ENCODE data around the gene SATB2. TPM values are rescaled to one million over a fixed set of nuclear protein-coding genes. Genes with fewer than 3 reads are reported as not detected.

The SATB2 gene
- total and polyA plus RNA-seq, 2 experiments from 2014 or later: 3.0 to 9.9 TPM

DNA sequence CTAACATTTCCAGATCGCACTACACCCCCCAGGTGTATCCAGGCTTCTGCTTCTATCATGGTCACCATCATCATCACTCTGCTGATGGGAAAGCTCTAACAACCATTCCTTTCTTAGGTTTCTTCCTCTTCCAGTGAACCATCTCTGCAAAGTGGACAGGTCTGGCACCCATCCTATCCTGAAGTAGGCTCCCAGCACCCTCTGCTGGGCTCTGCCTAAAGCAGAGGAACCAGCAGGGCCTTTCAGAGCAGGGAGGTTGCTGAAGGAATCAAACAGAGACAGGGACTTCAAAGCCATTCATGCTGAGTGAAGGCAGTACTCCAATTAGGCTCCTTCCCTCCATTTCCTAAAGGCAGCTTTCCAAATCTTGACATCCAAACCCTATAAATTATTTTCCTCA, 27.2 kb upstream of the SATB2 start:
- in situ Hi-C loops (cut with MboI): loop anchor here (10.0 to 25.0 kb wide), 2 partner anchors 823 to 1170 kb away; no protein-coding TSS in a partner anchor
- Histone ChIP-seq H3K9me2 (ENCODE audit: insufficient read depth) (no peaks in the 10 kb centered on the region), H4K20me1 (ENCODE audit: insufficient read depth) (no peaks in the 10 kb centered on the region), H3K9me3 (ENCODE audit: low read depth) (no peaks in the 10 kb centered on the region), H3K36me3 (ENCODE audit: low read depth) (no peaks in the 10 kb centered on the region), H3K27me3 (replicated peaks; ENCODE audit: insufficient read depth) (no peaks in the 10 kb centered on the region; the same call in 1 of the 2 replicates), H3K9ac (no peak overlapping the region), H3K4me1 (ENCODE audit: insufficient read depth) (no peaks in the 10 kb centered on the region), H3K4me3 (no peak overlapping the region), H3K79me2 (ENCODE audit: insufficient read depth) (no peaks in the 10 kb centered on the region), H3F3A (ENCODE audit: insufficient read depth) (no peaks in the 10 kb centered on the region), H3K4me2 (ENCODE audit: unreplicated experiment) (no peak overlapping the region), H3K27ac (no peak overlapping the region), H2AFZ (no peak overlapping the region)
- peak; percentile 40 for DNase-seq
- 90 to 96% methylated on average over 1 of the region's 1 CpG for WGBS, 2 experiments (ENCODE audit: low coverage in 1 of 2, low lambda C conversion rate in 2 of 2, missing lambda C conversion rate in 2 of 2)
- no peak for TF ChIP-seq EZH2phosphoT487 (IDR thresholded peaks at IDR 0.05; ENCODE audit: insufficient read depth, low read depth)
- no peak for TF ChIP-seq EZH2 (IDR thresholded peaks at IDR 0.05; ENCODE audit: insufficient read depth, poor library complexity, severe bottlenecking)

DNA sequence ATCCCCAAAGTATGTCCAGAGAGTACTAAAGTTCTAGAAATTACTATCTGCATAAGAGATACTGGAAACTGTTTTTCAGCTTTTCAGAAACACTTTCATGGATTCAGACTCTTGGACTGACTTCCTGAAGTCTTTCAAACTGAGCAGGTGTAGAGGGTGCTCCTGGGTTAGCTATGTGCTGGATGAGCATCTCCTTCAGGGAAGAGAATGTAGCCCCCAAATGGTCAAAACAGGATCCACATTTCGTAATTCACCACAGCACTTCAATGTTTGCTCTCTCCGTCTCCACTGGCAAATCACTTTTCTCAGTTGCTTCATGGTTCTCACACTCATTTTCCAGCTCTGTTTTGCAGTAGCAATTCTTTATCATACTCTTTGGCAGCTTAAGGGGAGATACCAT, 23.2 kb upstream of the SATB2 start:
- Histone ChIP-seq H3K9ac (no peak overlapping the region), H4K20me1 (ENCODE audit: insufficient read depth) (no peaks in the 10 kb centered on the region), H3K4me2 (ENCODE audit: unreplicated experiment) (no peak overlapping the region), H3K36me3 (ENCODE audit: low read depth) (no peaks in the 10 kb centered on the region), H3K27ac (no peak overlapping the region), H3K79me2 (ENCODE audit: insufficient read depth) (no peaks in the 10 kb centered on the region), H2AFZ (no peak overlapping the region), H3K4me1 (ENCODE audit: insufficient read depth) (no peaks in the 10 kb centered on the region), H3K9me2 (ENCODE audit: insufficient read depth) (no peaks in the 10 kb centered on the region), H3F3A (ENCODE audit: insufficient read depth) (no peaks in the 10 kb centered on the region), H3K4me3 (no peak overlapping the region), H3K27me3 (replicated peaks; ENCODE audit: insufficient read depth) (no peaks in the 10 kb centered on the region), H3K9me3 (ENCODE audit: low read depth) (no peaks in the 10 kb centered on the region)
- WGBS, 2 experiments (ENCODE audit: low coverage in 1 of 2, low lambda C conversion rate in 2 of 2, missing lambda C conversion rate in 2 of 2): 83 to 94% methylated on average over 2 of the region's 2 CpGs
- DNase-seq: no peak
- TF ChIP-seq EZH2 (IDR thresholded peaks at IDR 0.05; ENCODE audit: insufficient read depth, poor library complexity, severe bottlenecking): no peak
- TF ChIP-seq EZH2phosphoT487 (IDR thresholded peaks at IDR 0.05; ENCODE audit: insufficient read depth, low read depth): no peak
- in situ Hi-C loops (cut with MboI): loop anchor here (10.0 to 25.0 kb wide), 2 partner anchors 819 to 1166 kb away; no protein-coding TSS in a partner anchor

DNA sequence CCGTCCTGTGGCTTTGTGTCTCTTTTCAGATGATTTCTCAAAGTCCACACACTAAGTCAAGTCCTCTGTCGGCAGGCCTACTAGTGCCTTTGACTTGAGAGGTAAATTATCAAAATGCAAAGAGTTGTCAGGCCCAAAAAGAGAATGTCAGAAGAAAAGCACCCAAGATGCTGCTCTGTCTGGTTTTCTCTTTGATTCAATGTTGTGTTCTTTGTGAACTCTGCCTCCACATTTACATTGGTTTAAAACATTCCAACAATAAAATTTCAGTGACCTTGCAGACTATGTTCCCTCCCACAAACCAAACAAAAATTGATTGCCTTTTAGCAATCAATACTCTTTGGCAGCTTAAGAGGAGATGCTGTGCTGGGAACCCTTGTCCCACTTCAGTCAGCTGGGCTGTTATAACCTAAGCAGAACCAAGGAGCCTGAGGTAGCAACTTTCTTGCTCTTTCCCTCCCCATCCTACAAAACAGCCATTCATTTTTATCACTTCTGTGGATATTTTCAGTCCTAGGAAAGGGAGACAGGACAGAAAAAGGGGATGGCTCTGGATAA, 19.6 kb upstream of the SATB2 start:
- no peaks in the 10 kb centered on the region for H3K4me1 ChIP-seq (ENCODE audit: insufficient read depth)
- H3K27me3 ChIP-seq (replicated peaks; ENCODE audit: insufficient read depth): peaks cover 9% of the 10 kb centered on the region; the same call in 1 of the 2 replicates
- TF ChIP-seq EZH2 (IDR thresholded peaks at IDR 0.05; ENCODE audit: insufficient read depth, poor library complexity, severe bottlenecking) (no peak), EZH2phosphoT487 (IDR thresholded peaks at IDR 0.05; ENCODE audit: insufficient read depth, low read depth) (no peak)
- H3K9ac ChIP-seq: no peak overlapping the region
- H3K27ac ChIP-seq: no peak overlapping the region
- H3K4me3 ChIP-seq: no peak overlapping the region
- no peaks in the 10 kb centered on the region for H4K20me1 ChIP-seq (ENCODE audit: insufficient read depth)
- no peaks in the 10 kb centered on the region for H3K36me3 ChIP-seq (ENCODE audit: low read depth)
- WGBS, 2 experiments (ENCODE audit: low coverage in 1 of 2, low lambda C conversion rate in 2 of 2, missing lambda C conversion rate in 2 of 2): 83 to 89% methylated on average over 2 of the region's 2 CpGs
- no peaks in the 10 kb centered on the region for H3K79me2 ChIP-seq (ENCODE audit: insufficient read depth)
- H3K4me2 ChIP-seq (ENCODE audit: unreplicated experiment): no peak overlapping the region
- no peaks in the 10 kb centered on the region for H3F3A ChIP-seq (ENCODE audit: insufficient read depth)
- H3K9me2 ChIP-seq (ENCODE audit: insufficient read depth): no peaks in the 10 kb centered on the region
- no peak overlapping the region for H2AFZ ChIP-seq
- no peaks in the 10 kb centered on the region for H3K9me3 ChIP-seq (ENCODE audit: low read depth)
- DNase-seq: no peak
- in situ Hi-C loops (cut with MboI): loop anchor here (25.0 kb wide), 1 partner anchor 815 kb away; no protein-coding TSS in a partner anchor

DNA sequence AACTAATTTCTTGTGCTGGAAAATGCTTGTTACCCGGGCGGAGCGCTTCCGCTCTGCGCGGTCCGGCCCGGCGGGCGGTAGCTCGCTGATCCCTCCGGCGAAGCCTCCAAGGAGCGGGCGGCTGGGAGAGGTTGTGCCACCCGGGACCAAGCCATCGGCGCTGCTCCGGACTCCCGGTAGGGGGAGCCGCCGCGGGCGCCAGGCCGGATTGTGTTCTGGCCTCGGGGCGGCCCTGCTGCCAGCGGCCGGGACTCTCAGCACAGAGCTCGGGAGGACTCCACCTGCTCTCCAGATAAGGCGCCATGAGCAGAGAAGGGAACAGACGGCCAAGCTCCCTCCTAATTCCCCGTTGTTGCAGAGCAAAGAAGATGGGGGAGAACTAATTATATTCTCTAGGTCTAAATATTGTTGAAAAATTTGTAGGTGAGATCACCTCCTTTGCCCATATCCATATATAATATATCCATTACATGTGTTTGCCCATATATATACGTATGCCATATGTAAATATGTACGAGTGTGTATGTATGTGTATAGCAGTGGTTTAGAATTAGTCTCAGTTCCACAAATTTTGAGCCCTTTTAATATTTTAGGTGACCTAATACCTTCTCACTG, 13.8 kb upstream of the SATB2 start:
- Histone ChIP-seq H3K27me3 (replicated peaks; ENCODE audit: insufficient read depth) (peaks cover 30% of the 10 kb centered on the region), H3K27ac (no peak overlapping the region), H3K9ac (no peak overlapping the region), H4K20me1 (ENCODE audit: insufficient read depth) (no peaks in the 10 kb centered on the region), H3K4me2 (ENCODE audit: unreplicated experiment) (peak overlapping the region; percentile 89), H3K9me3 (ENCODE audit: low read depth) (no peaks in the 10 kb centered on the region), H3K4me3 (peak overlapping the region; percentile 73), H3K36me3 (ENCODE audit: low read depth) (no peaks in the 10 kb centered on the region), H3K4me1 (ENCODE audit: insufficient read depth) (no peaks in the 10 kb centered on the region), H2AFZ (peak overlapping the region; percentile 84), H3F3A (ENCODE audit: insufficient read depth) (no peaks in the 10 kb centered on the region), H3K9me2 (ENCODE audit: insufficient read depth) (no peaks in the 10 kb centered on the region), H3K79me2 (ENCODE audit: insufficient read depth) (no peaks in the 10 kb centered on the region)
- TF ChIP-seq EZH2 (IDR thresholded peaks at IDR 0.05; ENCODE audit: insufficient read depth, poor library complexity, severe bottlenecking): no peak
- WGBS, 2 experiments (ENCODE audit: low coverage in 1 of 2, low lambda C conversion rate in 2 of 2, missing lambda C conversion rate in 2 of 2): 7 to 8% methylated on average over 27 to 35 of the region's 35 CpGs
- DNase-seq: peak; percentile 89
- in situ Hi-C loops (cut with MboI): no loop called here

All from GM23248 (cell line).